Neural crest cell (in vitro differentiated cells): ENCODE measurements around the gene GATAD2B. TPM values are rescaled to one million over a fixed set of nuclear protein-coding genes. Genes with fewer than 3 reads are reported as not detected.
A peak's percentile ranks its signal among the peaks of the same experiment; 100 is the strongest.

Experiments
- DNase-seq: peaks from one replicate; pipeline ENCODE4 v3.0.0; 2021; ENCODE audit warnings: low read depth, mixed read lengths, low spot score
- H3K27ac Mint-ChIP-seq: one replicate; pipeline ENCODE4 v1.8.0; 2021; ENCODE audit warnings: mild to moderate bottlenecking, mixed read lengths; ENCODE audit not compliant: unreplicated experiment
- H3K27me3 Mint-ChIP-seq: 2 replicates; pipeline ENCODE4 v1.8.0; 2021; ENCODE audit warnings: low read depth, mild to moderate bottlenecking, mixed read lengths
- H3K36me3 Mint-ChIP-seq: 2 replicates; pipeline ENCODE4 v1.8.0; 2021; ENCODE audit warnings: low read depth, mild to moderate bottlenecking, mixed read lengths
- H3K4me1 Mint-ChIP-seq: 2 replicates; pipeline ENCODE4 v1.8.0; 2021; ENCODE audit warnings: mixed read lengths
- H3K4me3 Mint-ChIP-seq: one replicate; pipeline ENCODE4 v1.8.0; 2021; ENCODE audit warnings: mild to moderate bottlenecking, mixed read lengths
- H3K9me3 Mint-ChIP-seq: 2 replicates; pipeline ENCODE4 v1.8.0; 2021; ENCODE audit warnings: mixed read lengths
- total RNA-seq: library from RNA; stranded (reverse); gene quantifications from 2 replicates; pipeline ENCODE4 v1.2.1, GENCODE V29; 2021
- TF ChIP-seq, protein P1 (sequence below): fragments of 200-600 bp; sonication (generic); conservative IDR thresholded peaks from 2 replicates; pipeline ENCODE4 v1.5.0; 2021; ENCODE audit warnings: antibody characterized with exemption, mild to moderate bottlenecking

Gene GATAD2B
- total RNA-seq, 1 donor from 2014 or later = 52.5 TPM

DNA sequence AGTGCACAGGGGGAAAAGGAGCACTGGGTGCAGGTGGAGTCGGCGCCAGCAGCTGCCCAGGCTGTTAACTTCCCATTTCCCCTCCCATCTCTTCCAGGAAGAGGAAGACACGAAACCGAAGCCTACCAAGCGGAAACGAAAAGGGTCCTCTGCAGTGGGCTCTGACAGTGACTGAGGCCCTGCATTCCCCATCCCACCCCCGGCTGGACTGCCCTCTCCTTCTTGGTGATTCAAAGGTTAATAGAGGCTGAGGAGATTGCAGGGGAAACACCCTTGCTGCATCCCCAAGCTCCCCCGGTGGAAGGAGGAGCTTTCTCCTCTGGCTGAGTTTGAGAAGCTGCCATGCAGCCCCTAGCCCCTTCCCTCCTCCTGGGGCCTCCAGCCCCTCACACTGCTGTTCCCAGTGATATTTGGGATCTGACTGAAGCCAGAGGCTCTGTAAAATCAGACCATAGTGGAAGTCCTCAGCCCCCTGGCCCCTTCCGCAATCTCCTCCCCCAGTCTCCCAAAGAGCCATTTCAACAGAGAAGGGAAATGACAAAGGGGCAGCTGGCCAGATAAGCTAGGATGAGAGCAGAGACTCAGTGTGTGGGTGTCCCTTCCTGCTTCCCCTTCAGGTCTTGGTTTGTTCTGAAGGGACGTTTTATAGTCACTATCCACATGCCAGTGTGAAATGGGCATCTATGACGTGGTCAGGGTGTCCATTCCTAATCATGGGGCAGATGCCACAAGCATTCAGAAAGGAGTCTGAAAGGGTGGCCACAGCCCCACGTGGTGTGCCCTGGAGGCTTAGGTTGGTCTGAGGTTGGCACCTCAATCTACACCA is 149.5 kb downstream of the GATAD2B start:
- Mint-ChIP-seq H3K9me3 (no peaks in the 10 kb centered on the region), H3K4me1 (peaks cover 17% of the 10 kb centered on the region), H3K27ac (no peak overlapping the region), H3K4me3 (peak overlapping the region; percentile 59), H3K27me3 (peaks cover 11% of the 10 kb centered on the region), H3K36me3 (no peaks in the 10 kb centered on the region)
- TF ChIP-seq, protein P1, sequence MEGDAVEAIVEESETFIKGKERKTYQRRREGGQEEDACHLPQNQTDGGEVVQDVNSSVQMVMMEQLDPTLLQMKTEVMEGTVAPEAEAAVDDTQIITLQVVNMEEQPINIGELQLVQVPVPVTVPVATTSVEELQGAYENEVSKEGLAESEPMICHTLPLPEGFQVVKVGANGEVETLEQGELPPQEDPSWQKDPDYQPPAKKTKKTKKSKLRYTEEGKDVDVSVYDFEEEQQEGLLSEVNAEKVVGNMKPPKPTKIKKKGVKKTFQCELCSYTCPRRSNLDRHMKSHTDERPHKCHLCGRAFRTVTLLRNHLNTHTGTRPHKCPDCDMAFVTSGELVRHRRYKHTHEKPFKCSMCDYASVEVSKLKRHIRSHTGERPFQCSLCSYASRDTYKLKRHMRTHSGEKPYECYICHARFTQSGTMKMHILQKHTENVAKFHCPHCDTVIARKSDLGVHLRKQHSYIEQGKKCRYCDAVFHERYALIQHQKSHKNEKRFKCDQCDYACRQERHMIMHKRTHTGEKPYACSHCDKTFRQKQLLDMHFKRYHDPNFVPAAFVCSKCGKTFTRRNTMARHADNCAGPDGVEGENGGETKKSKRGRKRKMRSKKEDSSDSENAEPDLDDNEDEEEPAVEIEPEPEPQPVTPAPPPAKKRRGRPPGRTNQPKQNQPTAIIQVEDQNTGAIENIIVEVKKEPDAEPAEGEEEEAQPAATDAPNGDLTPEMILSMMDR = no peak
- no peak for DNase-seq

DNA sequence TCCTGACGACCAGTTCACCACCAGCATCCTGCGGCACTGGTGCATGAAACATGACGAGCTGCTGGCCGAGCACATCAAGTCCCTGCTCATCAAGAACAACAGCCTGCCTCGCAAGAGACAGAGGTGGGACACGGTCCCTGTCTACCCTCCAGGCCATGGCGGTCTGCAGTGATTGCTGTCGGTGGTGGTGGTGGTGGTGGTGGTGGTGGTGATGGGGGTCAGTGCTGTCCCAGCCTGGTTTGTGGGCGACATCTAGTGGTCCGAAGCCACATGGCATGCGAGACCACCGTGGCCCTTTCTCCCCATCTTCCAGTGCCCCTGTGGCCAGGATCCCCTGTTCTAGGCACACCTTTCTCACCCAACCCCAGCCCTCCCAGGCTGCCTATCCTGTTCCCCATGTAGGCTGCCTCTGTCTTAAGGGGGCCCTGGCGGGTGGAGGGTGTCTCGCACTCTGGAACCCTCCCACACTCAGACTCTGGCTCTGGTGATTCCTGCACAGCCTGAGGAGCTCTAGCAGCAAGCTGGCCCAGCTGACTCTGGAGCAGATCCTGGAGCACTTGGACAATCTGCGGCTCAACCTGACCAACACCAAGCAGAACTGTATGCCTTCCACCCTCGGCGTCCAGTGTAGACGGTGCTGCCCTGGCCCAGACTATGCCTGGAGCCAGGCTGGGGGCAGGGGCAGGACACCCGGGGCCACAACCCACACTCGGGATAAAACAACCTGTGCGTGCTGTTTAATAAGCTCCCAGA is 150.8 kb downstream of the GATAD2B start:
- peaks cover 4% of the 10 kb centered on the region for H3K36me3 Mint-ChIP-seq
- no peaks in the 10 kb centered on the region for H3K9me3 Mint-ChIP-seq
- TF ChIP-seq, protein P1 = peak; percentile 60
- H3K4me1 Mint-ChIP-seq = peaks cover 10% of the 10 kb centered on the region
- no peak overlapping the region for H3K27ac Mint-ChIP-seq
- H3K27me3 Mint-ChIP-seq = peaks cover 8% of the 10 kb centered on the region
- DNase-seq = peak; percentile 75
- no peak overlapping the region for H3K4me3 Mint-ChIP-seq

- TF ChIP-seq, protein P1 = no peak
- peaks cover 5% of the 10 kb centered on the region for H3K36me3 Mint-ChIP-seq
- peak overlapping the region; percentile 27 for H3K4me3 Mint-ChIP-seq
- no peak for DNase-seq
- no peak overlapping the region for H3K27ac Mint-ChIP-seq
- no peaks in the 10 kb centered on the region for H3K9me3 Mint-ChIP-seq
- H3K4me1 Mint-ChIP-seq = peaks cover 5% of the 10 kb centered on the region
- peaks cover 2% of the 10 kb centered on the region for H3K27me3 Mint-ChIP-seq
Observed at GRCh38 chr1:153771261-153771660, 151.5 kb downstream of the GATAD2B start.

DNA sequence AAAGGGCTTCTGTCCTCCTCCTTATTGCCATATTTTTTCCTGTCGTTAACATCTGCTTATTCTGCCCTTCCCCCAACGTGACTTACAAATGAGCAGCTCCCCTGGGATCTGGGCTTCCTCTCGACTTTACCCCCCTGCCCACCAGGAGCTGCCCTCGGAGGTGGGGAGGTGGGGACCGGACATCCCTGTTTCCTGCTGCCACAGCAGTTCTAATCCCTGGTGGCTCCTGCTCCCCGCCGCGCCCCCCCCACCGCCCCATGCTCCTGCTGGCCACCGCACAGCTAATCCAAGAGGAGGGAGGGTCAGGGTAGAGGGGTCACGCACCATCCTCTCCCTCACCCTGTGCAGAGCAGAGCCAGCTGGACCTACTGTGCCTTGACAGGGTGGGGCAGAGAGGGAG is 152.0 kb downstream of the GATAD2B start:
- peak overlapping the region; percentile 50 for H3K27ac Mint-ChIP-seq

DNA sequence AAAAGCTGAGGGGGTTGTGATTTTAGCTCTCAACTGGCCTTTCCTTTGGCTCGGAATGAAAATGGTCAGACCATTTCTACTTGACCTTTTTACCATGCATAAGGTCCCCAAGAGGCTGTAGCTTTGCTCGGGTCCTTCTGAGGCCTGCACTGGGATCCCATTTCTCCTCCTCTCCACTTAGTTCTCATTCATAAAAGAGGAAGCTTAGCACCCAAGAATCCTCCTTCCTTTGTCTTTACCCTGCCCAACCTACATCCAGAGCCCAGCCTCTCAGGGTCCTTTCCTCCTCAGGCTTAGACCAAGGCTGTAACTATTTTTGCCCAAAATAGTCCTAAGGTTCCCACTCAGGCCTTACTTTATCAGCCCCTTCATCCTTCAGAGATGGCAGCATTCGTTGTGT is 153.6 kb downstream of the GATAD2B start:
- DNase-seq = no peak
- Mint-ChIP-seq H3K4me1 (peaks cover under 1% of the 10 kb centered on the region), H3K27ac (peak overlapping the region; percentile 83), H3K36me3 (peaks cover 5% of the 10 kb centered on the region), H3K4me3 (no peak overlapping the region), H3K27me3 (no peaks in the 10 kb centered on the region), H3K9me3 (no peaks in the 10 kb centered on the region)
- TF ChIP-seq, protein P1 = no peak

More for the DNA sequence above, 152.0 kb downstream of the GATAD2B start:
- peaks cover 2% of the 10 kb centered on the region for H3K27me3 Mint-ChIP-seq
- TF ChIP-seq, protein P1 = no peak
- DNase-seq = no peak
- H3K4me1 Mint-ChIP-seq = peaks cover 5% of the 10 kb centered on the region
- H3K36me3 Mint-ChIP-seq = peaks cover 5% of the 10 kb centered on the region
- no peaks in the 10 kb centered on the region for H3K9me3 Mint-ChIP-seq
- H3K4me3 Mint-ChIP-seq = no peak overlapping the region
